HepG2 (cell line): ENCODE measurements around the gene CENPK. TPM values are rescaled to one million over a fixed set of nuclear protein-coding genes. Genes with fewer than 3 reads are reported as not detected.

Experiments
- CBX5 ChIP-seq: sonication (generic); formaldehyde crosslinking; IDR thresholded peaks from 2 replicates; pipeline ENCODE4 v1.4.0; 2020; ENCODE audit warnings: missing genetic modification reagents, borderline replicate concordance
- CENPBD1 ChIP-seq: sonication (generic); formaldehyde crosslinking; IDR thresholded peaks from 2 replicates; pipeline ENCODE4 v1.8.0; 2022; ENCODE audit warnings: missing genetic modification reagents, low read depth, mild to moderate bottlenecking, borderline replicate concordance
- EZH2 ChIP-seq: conservative IDR thresholded peaks from 2 replicates; pipeline ENCODE4 v1.6.1; 2012; ENCODE audit warnings: mild to moderate bottlenecking, low read depth, low read length, moderate library complexity
- GTF3A ChIP-seq: sonication (generic); formaldehyde crosslinking; conservative IDR thresholded peaks from 2 replicates; pipeline ENCODE4 v1.4.0; 2020; ENCODE audit warnings: mild to moderate bottlenecking, missing genetic modification reagents
- NCOR1 ChIP-seq: fragments of 200-600 bp; sonication (generic); IDR thresholded peaks from 2 replicates; pipeline ENCODE4 v1.7.0; 2017; ENCODE audit warnings: antibody characterized with exemption, low read length, borderline replicate concordance
- NFIC ChIP-seq: IDR thresholded peaks from 2 replicates; pipeline ENCODE4 v1.6.1; 2012; ENCODE audit warnings: mild to moderate bottlenecking, low read length, inconsistent platforms
- POLR2AphosphoS5 ChIP-seq: IDR thresholded peaks from 2 replicates; pipeline ENCODE4 v1.6.1; 2012; ENCODE audit warnings: low read depth, low read length
- RBM39 ChIP-seq: fragments of 200-400 bp; formaldehyde crosslinking; IDR thresholded peaks from one replicate; pipeline ENCODE4 v1.6.1; 2018; ENCODE audit warnings: antibody characterized with exemption, mild to moderate bottlenecking, low read depth, low read length; ENCODE audit not compliant: poor library complexity, severe bottlenecking
- RFX3 ChIP-seq: IDR thresholded peaks from 2 replicates; pipeline ENCODE4 v1.6.1; 2016; ENCODE audit warnings: missing biosample characterization, missing genetic modification reagents
- SMAD9 ChIP-seq: sonication (generic); formaldehyde crosslinking; IDR thresholded peaks from 2 replicates; pipeline ENCODE4 v1.5.1; 2020; ENCODE audit warnings: mild to moderate bottlenecking, missing genetic modification reagents
- TIGD3 ChIP-seq: sonication (generic); formaldehyde crosslinking; IDR thresholded peaks from 2 replicates; pipeline ENCODE4 v1.5.1; 2020; ENCODE audit warnings: mild to moderate bottlenecking, missing genetic modification reagents, borderline replicate concordance
- TRIM24 ChIP-seq: sonication (generic); formaldehyde crosslinking; IDR thresholded peaks from 2 replicates; pipeline ENCODE4 v1.8.0; 2022; ENCODE audit warnings: mild to moderate bottlenecking, missing genetic modification reagents
- ZNF10 ChIP-seq: sonication (generic); formaldehyde crosslinking; IDR thresholded peaks from 2 replicates; pipeline ENCODE4 v1.4.0; 2020; ENCODE audit warnings: mild to moderate bottlenecking, low read depth, missing genetic modification reagents, borderline replicate concordance
- ZNF317 ChIP-seq: sonication (generic); formaldehyde crosslinking; IDR thresholded peaks from 2 replicates; pipeline ENCODE4 v1.5.0; 2020; ENCODE audit warnings: mild to moderate bottlenecking, missing genetic modification reagents
- ZNF605 ChIP-seq: sonication (generic); formaldehyde crosslinking; IDR thresholded peaks from 2 replicates; pipeline ENCODE4 v1.8.0; 2022; ENCODE audit warnings: mild to moderate bottlenecking, missing genetic modification reagents
- ZNF703 ChIP-seq: sonication (generic); formaldehyde crosslinking; IDR thresholded peaks from 2 replicates; pipeline ENCODE4 v1.5.1; 2020; ENCODE audit warnings: missing genetic modification reagents, mild to moderate bottlenecking, moderate library complexity, borderline replicate concordance
- polyA plus RNA-seq, 8 experiments: library from polyadenylated mRNA; depleted of rRNA in 3 of 8; stranded (reverse) in 7 of 8; unstranded in 1 of 8; fragments of >200 nt; fragmentation: Illumina TruSeq in 4 of 8; extraction: Trizol in 4 of 8; gene quantifications; 2 replicates each; pipeline versions ENCODE4 v1.2.1 to v1.2.3, GENCODE V29; 2011 to 2016; ENCODE audit warnings: low read depth in 4 of 8, missing spikeins in 1 of 8, mixed read lengths in 1 of 8; ENCODE audit not compliant: insufficient read depth in 1 of 8
- total RNA-seq, 5 experiments: library from RNA; depleted of rRNA; stranded (reverse); fragments of >200 nt; fragmentation: Illumina TruSeq; extraction: Trizol; gene quantifications; 2 replicates each; pipeline ENCODE4 v1.2.3, GENCODE V29; 2016; ENCODE audit warnings: low read depth in 1 of 5
- TF ChIP-seq, protein P1 (sequence below): sonication (generic); formaldehyde crosslinking; IDR thresholded peaks from 2 replicates; pipeline ENCODE4 v1.5.0; 2020; ENCODE audit warnings: mild to moderate bottlenecking, missing genetic modification reagents
- TF ChIP-seq, protein P2 (sequence below): sonication (generic); formaldehyde crosslinking; IDR thresholded peaks from 2 replicates; pipeline ENCODE4 v1.4.0; 2020; ENCODE audit warnings: missing genetic modification reagents, mild to moderate bottlenecking, borderline replicate concordance
- TF ChIP-seq, protein P3 (sequence below): IDR thresholded peaks from 2 replicates; pipeline ENCODE4 v1.6.1; 2012; ENCODE audit warnings: low read length, improper control_type of control experiment

The CENPK gene
- total and polyA plus RNA-seq, 2 of the 13 experiments (the other 11 are each of a cell fraction or from before 2014, with no cell fraction given): 14.3 to 54.4 TPM

DNA sequence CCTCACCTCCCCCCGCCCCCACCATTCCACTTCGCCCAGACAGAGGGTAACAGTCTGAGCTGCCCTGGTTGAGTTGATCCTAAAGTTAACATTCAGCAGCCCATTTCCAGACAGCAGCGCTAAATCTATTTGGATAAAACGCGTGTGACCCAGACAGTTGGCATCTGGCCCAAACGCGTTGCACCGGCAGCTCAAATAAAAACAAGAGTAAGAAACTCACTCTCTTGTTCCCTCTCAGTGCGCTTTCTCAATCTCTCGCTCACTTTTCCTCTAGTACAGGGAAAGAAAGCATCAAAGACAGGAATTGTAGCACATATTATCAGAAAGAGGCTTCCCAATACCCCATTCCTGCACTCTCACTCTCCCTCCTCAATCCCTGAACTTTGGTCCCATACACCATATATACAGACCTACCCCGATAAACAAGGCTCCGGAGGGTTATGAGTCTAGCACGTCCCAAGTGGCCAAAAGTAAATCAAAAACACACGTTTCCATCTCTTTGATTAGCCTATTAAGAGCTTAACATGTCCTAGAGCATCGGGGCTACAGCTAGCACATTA is 82.6 kb downstream of the CENPK start (continued):
- no peak for TF ChIP-seq TIGD3 (CRISPR knock-in tag)
- TF ChIP-seq POLR2AphosphoS5: no peak
- TF ChIP-seq CBX5 (CRISPR knock-in tag): no peak
- peak; percentile 78; the same call in 1 of the 2 replicates for TF ChIP-seq NCOR1
- no peak for TF ChIP-seq ZNF703 (CRISPR knock-in tag)
- no peak for TF ChIP-seq CENPBD1 (CRISPR knock-in tag)
- TF ChIP-seq RFX3: no peak
- 0 out of 2 replicates have a peak, but pooled peaks have one; percentile 25 for TF ChIP-seq ZNF317
- TF ChIP-seq, protein P1, sequence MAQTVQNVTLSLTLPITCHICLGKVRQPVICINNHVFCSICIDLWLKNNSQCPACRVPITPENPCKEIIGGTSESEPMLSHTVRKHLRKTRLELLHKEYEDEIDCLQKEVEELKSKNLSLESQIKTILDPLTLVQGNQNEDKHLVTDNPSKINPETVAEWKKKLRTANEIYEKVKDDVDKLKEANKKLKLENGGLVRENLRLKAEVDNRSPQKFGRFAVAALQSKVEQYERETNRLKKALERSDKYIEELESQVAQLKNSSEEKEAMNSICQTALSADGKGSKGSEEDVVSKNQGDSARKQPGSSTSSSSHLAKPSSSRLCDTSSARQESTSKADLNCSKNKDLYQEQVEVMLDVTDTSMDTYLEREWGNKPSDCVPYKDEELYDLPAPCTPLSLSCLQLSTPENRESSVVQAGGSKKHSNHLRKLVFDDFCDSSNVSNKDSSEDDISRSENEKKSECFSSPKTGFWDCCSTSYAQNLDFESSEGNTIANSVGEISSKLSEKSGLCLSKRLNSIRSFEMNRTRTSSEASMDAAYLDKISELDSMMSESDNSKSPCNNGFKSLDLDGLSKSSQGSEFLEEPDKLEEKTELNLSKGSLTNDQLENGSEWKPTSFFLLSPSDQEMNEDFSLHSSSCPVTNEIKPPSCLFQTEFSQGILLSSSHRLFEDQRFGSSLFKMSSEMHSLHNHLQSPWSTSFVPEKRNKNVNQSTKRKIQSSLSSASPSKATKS (CRISPR knock-in tag): no peak
- TF ChIP-seq, protein P2, sequence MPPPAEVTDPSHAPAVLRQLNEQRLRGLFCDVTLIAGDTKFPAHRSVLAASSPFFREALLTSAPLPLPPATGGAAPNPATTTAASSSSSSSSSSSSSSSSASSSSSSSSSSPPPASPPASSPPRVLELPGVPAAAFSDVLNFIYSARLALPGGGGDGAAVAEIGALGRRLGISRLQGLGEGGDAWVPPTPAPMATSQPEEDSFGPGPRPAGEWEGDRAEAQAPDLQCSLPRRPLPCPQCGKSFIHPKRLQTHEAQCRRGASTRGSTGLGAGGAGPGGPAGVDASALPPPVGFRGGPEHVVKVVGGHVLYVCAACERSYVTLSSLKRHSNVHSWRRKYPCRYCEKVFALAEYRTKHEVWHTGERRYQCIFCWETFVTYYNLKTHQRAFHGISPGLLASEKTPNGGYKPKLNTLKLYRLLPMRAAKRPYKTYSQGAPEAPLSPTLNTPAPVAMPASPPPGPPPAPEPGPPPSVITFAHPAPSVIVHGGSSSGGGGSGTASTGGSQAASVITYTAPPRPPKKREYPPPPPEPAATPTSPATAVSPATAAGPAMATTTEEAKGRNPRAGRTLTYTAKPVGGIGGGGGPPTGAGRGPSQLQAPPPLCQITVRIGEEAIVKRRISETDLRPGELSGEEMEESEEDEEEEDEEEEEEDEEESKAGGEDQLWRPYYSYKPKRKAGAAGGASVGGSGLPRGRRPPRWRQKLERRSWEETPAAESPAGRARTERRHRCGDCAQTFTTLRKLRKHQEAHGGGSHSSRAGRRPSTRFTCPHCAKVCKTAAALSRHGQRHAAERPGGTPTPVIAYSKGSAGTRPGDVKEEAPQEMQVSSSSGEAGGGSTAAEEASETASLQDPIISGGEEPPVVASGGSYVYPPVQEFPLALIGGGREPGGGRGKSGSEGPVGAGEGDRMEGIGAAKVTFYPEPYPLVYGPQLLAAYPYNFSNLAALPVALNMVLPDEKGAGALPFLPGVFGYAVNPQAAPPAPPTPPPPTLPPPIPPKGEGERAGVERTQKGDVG (CRISPR knock-in tag): no peak
- TF ChIP-seq, protein P3, sequence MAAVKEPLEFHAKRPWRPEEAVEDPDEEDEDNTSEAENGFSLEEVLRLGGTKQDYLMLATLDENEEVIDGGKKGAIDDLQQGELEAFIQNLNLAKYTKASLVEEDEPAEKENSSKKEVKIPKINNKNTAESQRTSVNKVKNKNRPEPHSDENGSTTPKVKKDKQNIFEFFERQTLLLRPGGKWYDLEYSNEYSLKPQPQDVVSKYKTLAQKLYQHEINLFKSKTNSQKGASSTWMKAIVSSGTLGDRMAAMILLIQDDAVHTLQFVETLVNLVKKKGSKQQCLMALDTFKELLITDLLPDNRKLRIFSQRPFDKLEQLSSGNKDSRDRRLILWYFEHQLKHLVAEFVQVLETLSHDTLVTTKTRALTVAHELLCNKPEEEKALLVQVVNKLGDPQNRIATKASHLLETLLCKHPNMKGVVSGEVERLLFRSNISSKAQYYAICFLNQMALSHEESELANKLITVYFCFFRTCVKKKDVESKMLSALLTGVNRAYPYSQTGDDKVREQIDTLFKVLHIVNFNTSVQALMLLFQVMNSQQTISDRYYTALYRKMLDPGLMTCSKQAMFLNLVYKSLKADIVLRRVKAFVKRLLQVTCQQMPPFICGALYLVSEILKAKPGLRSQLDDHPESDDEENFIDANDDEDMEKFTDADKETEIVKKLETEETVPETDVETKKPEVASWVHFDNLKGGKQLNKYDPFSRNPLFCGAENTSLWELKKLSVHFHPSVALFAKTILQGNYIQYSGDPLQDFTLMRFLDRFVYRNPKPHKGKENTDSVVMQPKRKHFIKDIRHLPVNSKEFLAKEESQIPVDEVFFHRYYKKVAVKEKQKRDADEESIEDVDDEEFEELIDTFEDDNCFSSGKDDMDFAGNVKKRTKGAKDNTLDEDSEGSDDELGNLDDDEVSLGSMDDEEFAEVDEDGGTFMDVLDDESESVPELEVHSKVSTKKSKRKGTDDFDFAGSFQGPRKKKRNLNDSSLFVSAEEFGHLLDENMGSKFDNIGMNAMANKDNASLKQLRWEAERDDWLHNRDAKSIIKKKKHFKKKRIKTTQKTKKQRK: no peak
- TF ChIP-seq EZH2: no peak
- no peak for TF ChIP-seq ZNF10 (CRISPR knock-in tag)
- TF ChIP-seq RBM39: no peak
- TF ChIP-seq ZNF605 (CRISPR knock-in tag): no peak
- TF ChIP-seq TRIM24: no peak
- no peak for TF ChIP-seq SMAD9 (CRISPR knock-in tag)
- TF ChIP-seq GTF3A (CRISPR knock-in tag): no peak
- TF ChIP-seq NFIC: no peak; the same call in 1 of the 2 replicates
